IPS-20b (cell line): ENCODE measurements around the gene RPS15.

Experiments used
- H3K27ac ChIP-seq: one replicate; pipeline ENCODE4 v1.5.1; 2013; ENCODE audit warnings: low read length
- H3K27me3 ChIP-seq: 2 replicates; pipeline ENCODE4 v1.6.1; 2013; ENCODE audit warnings: mild to moderate bottlenecking, low read length, inconsistent platforms; ENCODE audit not compliant: insufficient read depth
- H3K36me3 ChIP-seq: 2 replicates; pipeline ENCODE4 v1.6.1; 2013; ENCODE audit warnings: low read depth, mild to moderate bottlenecking, inconsistent platforms, low read length, moderate library complexity; ENCODE audit not compliant: insufficient read depth
- H3K4me1 ChIP-seq: 2 replicates; pipeline ENCODE4 v1.6.1; 2013; ENCODE audit warnings: mild to moderate bottlenecking, control low read depth, inconsistent platforms, low read length, moderate library complexity; ENCODE audit not compliant: insufficient read depth
- H3K4me3 ChIP-seq: 2 replicates; pipeline ENCODE4 v1.5.1; 2013; ENCODE audit warnings: mild to moderate bottlenecking, low read length, inconsistent platforms
- H3K9ac ChIP-seq: 2 replicates; pipeline ENCODE4 v1.6.1; 2013; ENCODE audit warnings: low read depth, mild to moderate bottlenecking, inconsistent platforms, low read length, moderate library complexity
- H3K9me3 ChIP-seq: 2 replicates; pipeline ENCODE4 v1.6.1; 2013; ENCODE audit warnings: mild to moderate bottlenecking, low read depth, low read length, inconsistent platforms; ENCODE audit not compliant: insufficient read depth

RPS15 gene

DNA sequence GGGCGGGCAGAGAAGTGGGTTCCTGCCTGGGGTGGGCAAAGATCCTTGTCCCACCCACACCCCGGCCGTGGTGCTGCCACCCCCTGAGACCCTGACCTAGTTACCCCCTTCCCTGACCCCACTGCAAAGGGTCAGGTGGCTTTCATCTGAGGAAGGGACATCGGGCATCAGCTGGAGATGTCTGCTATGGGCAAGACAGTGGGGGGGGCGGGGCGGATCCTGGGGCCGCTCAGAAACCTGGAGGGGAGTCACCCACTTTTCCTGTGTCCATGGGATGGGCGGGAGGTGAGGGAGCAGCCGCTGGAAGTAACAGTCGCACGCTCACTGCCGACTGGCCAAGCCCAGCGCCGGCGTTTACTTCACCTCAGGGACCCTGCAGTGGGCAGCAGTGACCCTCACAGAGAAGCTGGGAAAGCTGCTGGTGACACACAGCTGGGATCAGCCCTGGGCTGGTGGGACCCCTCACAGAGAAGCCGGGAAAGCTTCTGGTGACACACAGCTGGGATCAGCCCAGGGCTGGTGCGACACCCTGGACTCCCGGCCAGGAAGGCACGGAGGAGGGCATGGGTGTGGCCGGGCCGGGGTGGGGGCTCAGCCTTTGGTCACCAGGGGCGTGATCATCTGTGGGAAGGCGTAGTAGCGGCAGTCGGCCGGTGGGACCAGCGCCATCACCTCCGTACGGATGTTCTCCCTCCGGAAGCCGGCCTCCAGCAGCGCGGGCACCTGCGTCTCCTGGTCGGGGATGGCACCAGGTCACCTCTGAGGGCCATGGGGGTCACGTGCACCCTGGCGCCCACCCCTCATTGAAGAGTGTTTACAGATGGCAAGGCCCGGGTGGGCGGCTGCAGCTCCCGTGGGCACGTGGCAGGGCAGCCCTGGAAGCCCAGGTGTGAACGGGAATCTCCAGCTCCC is 41.2 kb upstream of the RPS15 start:
- Histone ChIP-seq H3K4me3 (no peak overlapping the region), H3K36me3 (no peaks in the 10 kb centered on the region), H3K9me3 (no peaks in the 10 kb centered on the region), H3K4me1 (no peaks in the 10 kb centered on the region), H3K9ac (no peak overlapping the region), H3K27ac (no peak overlapping the region), H3K27me3 (peaks cover 5% of the 10 kb centered on the region; the same call in 1 of the 2 replicates)

GRCh38 chr19:1397838-1398237 is 40.4 kb upstream of the RPS15 start:
- Histone ChIP-seq H3K9ac (no peak overlapping the region), H3K27ac (no peak overlapping the region), H3K4me3 (no peak overlapping the region), H3K4me1 (no peaks in the 10 kb centered on the region), H3K36me3 (no peaks in the 10 kb centered on the region), H3K27me3 (peaks cover 7% of the 10 kb centered on the region; the same call in 1 of the 2 replicates), H3K9me3 (no peaks in the 10 kb centered on the region)

GRCh38 chr19:1399079-1399478 is 39.1 kb upstream of the RPS15 start:
- H3K36me3 ChIP-seq: no peaks in the 10 kb centered on the region
- H3K9ac ChIP-seq: no peak overlapping the region
- H3K4me1 ChIP-seq: no peaks in the 10 kb centered on the region

GRCh38 chr19:1399745-1400144 is 38.5 kb upstream of the RPS15 start:
- peaks cover 7% of the 10 kb centered on the region; the same call in 1 of the 2 replicates for H3K27me3 ChIP-seq
- no peak overlapping the region for H3K4me3 ChIP-seq
- H3K9ac ChIP-seq: no peak overlapping the region
- H3K27ac ChIP-seq: no peak overlapping the region
- H3K36me3 ChIP-seq: no peaks in the 10 kb centered on the region
- H3K9me3 ChIP-seq: no peaks in the 10 kb centered on the region
- no peaks in the 10 kb centered on the region for H3K4me1 ChIP-seq

More at GRCh38 chr19:1399079-1399478, 39.1 kb upstream of the RPS15 start:
- H3K27me3 ChIP-seq: peaks cover 7% of the 10 kb centered on the region; the same call in 1 of the 2 replicates
- no peak overlapping the region for H3K4me3 ChIP-seq
- H3K27ac ChIP-seq: no peak overlapping the region
- no peaks in the 10 kb centered on the region for H3K9me3 ChIP-seq

DNA sequence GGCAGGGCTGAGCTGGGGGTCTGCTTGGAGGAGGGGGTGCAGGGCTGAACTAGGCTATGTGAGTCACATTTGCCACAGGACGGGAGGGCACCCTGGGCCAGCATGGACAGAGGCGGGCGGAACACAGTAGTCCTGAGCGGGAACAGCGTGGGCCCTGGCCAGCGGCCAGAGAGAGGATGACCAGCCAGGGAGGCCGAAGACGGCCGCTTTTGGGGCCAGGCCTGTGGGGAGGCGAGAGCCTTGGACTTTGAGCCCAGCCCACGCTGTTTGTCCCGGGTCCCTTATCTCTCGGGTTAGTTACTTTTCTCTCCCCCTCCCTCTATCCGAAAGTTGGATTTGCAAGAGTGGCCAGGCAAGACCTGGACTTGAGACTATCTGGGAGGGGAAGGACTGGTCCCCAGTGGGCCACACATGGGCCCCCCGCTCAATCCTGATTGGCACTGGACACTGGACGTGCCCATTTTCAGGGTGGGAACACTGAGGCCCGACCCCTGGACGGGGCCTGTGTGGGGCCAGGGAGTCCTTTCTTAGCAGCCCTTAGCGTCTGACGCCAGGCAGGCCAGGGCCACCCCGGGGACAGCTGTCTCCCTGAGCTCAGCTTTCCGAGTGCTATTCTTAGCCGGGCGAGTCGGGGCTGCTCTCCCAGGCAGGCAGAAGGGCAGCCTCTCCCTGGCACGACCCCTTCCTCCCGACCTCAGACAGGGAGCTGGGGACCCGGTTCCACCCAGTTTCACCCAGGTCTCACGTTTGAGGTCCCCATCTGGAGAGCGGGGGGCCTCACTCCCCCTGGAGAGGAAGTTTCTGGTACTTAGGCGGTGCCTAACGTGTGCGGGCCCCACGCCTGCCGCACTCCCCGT is 37.7 kb upstream of the RPS15 start:
- Histone ChIP-seq H3K4me3 (peak overlapping the region; percentile 58; the same call in 1 of the 2 replicates), H3K9me3 (no peaks in the 10 kb centered on the region), H3K27ac (no peak overlapping the region), H3K4me1 (no peaks in the 10 kb centered on the region), H3K27me3 (peaks cover 7% of the 10 kb centered on the region; the same call in 1 of the 2 replicates), H3K36me3 (no peaks in the 10 kb centered on the region), H3K9ac (no peak overlapping the region; the same call in 1 of the 2 replicates)

GRCh38 chr19:1401138-1401888 is 36.9 kb upstream of the RPS15 start, which contains the start of gene GAMT:
Gene GAMT, minus strand, starts transcription at chr19:1401542. Its CDS starts 66 bp downstream, at chr19:1401476.
- no peaks in the 10 kb centered on the region for H3K9me3 ChIP-seq
- peak within 1 kb of the TSS; percentile 58; the same call in 1 of the 2 replicates for H3K4me3 ChIP-seq
- H3K36me3 ChIP-seq: no peaks in the 10 kb centered on the region
- no peak within 1 kb of the TSS for H3K27ac ChIP-seq
- no peaks in the 10 kb centered on the region for H3K4me1 ChIP-seq
- peaks cover 7% of the 10 kb centered on the region; the same call in 1 of the 2 replicates for H3K27me3 ChIP-seq
- H3K9ac ChIP-seq: no peak within 1 kb of the TSS; the same call in 1 of the 2 replicates

GRCh38 chr19:1401889-1402217 is 36.3 kb upstream of the RPS15 start:
- H3K27me3 ChIP-seq: peaks cover 7% of the 10 kb centered on the region; the same call in 1 of the 2 replicates
- H3K9me3 ChIP-seq: no peaks in the 10 kb centered on the region
- no peak overlapping the region for H3K27ac ChIP-seq
- H3K36me3 ChIP-seq: no peaks in the 10 kb centered on the region
- H3K4me1 ChIP-seq: no peaks in the 10 kb centered on the region
- no peak overlapping the region for H3K9ac ChIP-seq
- peak overlapping the region; percentile 58; the same call in 1 of the 2 replicates for H3K4me3 ChIP-seq

DNA sequence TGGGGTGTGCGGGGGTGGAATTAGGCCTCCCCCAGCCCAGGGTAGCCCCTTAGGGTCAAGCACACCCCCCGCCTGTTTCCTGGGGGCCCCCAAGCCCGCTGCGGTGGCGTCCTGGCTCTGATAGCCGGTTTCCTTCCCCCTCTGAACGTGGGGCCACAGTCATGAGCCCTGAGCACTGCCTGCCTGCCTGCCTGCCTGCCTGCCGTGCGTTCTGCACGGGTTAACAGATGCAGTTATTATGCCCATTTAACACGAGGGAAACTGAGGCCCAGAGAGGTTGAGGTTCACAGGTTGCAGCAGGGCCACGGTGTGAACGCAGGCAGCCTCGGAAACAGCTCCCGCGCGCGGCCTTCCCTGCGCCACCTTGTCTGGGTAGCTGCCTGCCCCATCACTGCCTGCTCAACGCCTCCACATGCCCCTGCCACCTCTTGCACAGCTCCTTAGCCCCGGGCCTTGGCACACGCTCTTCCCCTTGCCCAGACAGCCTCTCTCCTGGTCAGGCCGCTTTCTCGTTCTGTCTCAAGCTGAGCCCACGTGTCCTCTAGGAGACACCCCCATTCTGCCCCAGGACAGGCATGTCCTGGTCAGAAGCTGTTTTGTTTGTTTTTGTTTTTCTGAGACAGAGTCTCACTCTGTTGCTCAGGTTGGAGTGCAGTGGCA is 35.7 kb upstream of the RPS15 start:
- peaks cover 7% of the 10 kb centered on the region; the same call in 1 of the 2 replicates for H3K27me3 ChIP-seq
- H3K4me1 ChIP-seq: no peaks in the 10 kb centered on the region
- no peak overlapping the region for H3K27ac ChIP-seq
- H3K4me3 ChIP-seq: no peak overlapping the region
- H3K9ac ChIP-seq: no peak overlapping the region
- no peaks in the 10 kb centered on the region for H3K9me3 ChIP-seq
- no peaks in the 10 kb centered on the region for H3K36me3 ChIP-seq

DNA sequence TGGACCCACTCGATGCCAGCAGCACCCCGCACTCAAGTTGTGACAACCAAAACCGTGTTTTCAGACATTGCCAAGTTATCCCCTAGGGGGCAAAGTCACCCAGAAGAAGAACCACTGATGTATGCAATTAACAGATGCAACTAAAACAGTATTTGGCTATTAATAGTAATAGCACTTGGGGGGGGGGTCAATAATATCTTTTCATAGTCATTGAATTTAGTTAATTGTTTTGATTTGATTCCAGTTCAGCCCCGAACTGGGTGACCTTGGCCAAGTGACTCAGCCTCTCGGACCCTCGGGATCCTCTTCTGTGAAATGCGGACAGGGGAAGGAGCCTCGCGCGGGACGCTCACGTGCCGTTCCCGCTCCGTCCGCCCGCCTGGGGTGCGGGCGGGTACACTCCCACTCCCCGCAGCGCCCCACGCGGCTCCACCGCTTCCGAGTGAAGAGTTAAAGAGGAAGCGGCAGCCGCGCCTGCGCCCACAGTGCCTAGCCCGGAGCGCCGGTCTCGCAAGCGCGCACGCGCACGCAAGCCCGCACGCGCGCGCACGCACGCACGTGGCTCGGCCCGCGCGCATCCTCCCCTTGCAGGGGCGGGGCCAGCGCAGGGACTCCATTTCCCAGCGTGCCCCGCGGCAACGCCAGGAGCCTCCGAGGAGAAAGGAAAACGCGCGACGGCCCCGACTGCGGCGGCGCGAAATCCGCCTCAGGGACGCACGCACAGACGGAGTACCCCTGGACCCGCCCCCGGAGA is 31.2 kb upstream of the RPS15 start:
- Histone ChIP-seq H3K9ac (peak overlapping the region; percentile 68; the same call in 1 of the 2 replicates), H3K27me3 (peaks cover 2% of the 10 kb centered on the region; the same call in 1 of the 2 replicates), H3K36me3 (peaks cover 17% of the 10 kb centered on the region), H3K27ac (no peak overlapping the region), H3K9me3 (no peaks in the 10 kb centered on the region), H3K4me1 (peaks cover 8% of the 10 kb centered on the region), H3K4me3 (peak overlapping the region; percentile 86)

DNA sequence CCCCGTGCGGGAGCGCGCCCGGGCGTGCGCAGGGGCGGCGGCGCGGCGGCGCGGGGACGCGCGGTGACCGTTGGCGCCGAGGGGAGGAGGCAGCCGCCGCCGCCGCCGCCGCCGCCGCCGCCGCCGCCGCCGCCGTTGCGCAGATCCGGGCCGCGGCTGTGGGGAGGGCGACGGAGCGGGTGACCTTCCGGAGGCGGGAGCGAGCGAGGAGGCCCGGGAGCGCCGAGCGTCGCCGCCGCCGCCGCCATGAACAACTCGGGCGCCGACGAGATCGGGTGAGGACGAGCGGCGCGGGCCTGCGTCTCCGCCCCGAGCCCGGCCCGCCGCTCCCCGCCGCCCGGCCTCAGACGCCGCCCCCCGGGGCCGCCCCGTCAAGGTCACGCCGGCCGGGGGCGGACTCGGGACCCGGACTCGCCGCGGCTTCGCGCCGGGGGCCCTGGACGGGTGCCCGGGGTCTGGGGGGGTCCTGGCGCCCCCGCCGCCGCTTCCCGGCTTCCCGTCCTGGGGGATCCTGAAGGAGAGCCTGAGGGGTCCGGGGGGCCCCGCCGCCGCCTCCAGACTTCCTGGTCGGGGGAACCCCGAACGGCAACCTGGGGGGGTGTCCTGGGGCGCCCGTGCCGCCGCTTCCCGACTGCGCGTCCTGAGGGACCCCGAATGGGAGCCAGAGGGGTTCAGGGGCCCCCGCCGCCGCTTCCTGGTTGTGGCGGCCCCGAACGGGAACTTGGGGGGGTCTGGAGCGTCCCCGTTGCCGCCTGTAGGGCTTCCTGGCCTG is 30.5 kb upstream of the RPS15 start, which contains the start of gene DAZAP1:
DAZAP1 (plus strand) TSS at position 59 of the 772 bp plus-strand sequence; CDS start at position 247, 188 bp downstream.
- H3K4me1 ChIP-seq: peaks cover 8% of the 10 kb centered on the region
- H3K9me3 ChIP-seq: no peaks in the 10 kb centered on the region
- peaks cover 24% of the 10 kb centered on the region for H3K36me3 ChIP-seq
- H3K9ac ChIP-seq: peak within 1 kb of the TSS; percentile 91
- peak within 1 kb of the TSS; percentile 91 for H3K4me3 ChIP-seq
- H3K27me3 ChIP-seq: no peaks in the 10 kb centered on the region
- H3K27ac ChIP-seq: peak within 1 kb of the TSS; percentile 0
